ENCODE data around the gene XBP1. TPM values are rescaled to one million over a fixed set of nuclear protein-coding genes. Genes with fewer than 3 reads are reported as not detected.

Gene XBP1
- total RNA-seq, 1 experiment from 2014 or later, result 81.3 TPM

GRCh38 chr22:28801845-28802594 lies 1.7 kb upstream of the XBP1 start:
- TF ChIP-seq YY1 (IDR thresholded peaks at IDR 0.05; ENCODE audit: extremely low read depth, insufficient replicate concordance, low read depth, low read length) (no peak), EGR1 (IDR thresholded peaks at IDR 0.05; ENCODE audit: low read depth) (no peak), ZNF274 (IDR thresholded peaks at IDR 0.05; ENCODE audit: low read depth, low read length) (no peak), EZH2 (IDR thresholded peaks at IDR 0.05) (no peak), CEBPB (IDR thresholded peaks at IDR 0.05; ENCODE audit: low read depth) (no peak), POLR2AphosphoS5 (IDR thresholded peaks at IDR 0.05; ENCODE audit: low read depth, low read length) (no peak), POLR2A (IDR thresholded peaks at IDR 0.05; ENCODE audit: borderline replicate concordance, extremely low read depth, insufficient read depth, insufficient read length) (no peak), CBX3 (IDR thresholded peaks at IDR 0.05; ENCODE audit: low read depth) (no peak), ZFX (IDR thresholded peaks at IDR 0.05) (no peak), MAX (IDR thresholded peaks at IDR 0.05) (no peak), CTCF (IDR thresholded peaks at IDR 0.05 in 2 of 3, conservative IDR thresholded peaks at IDR 0.05 in 1 of 3; ENCODE audit: borderline replicate concordance in 1 of 3, insufficient read depth in 1 of 3, low read depth in 2 of 3, low read length in 2 of 3) (no peak), ATF3 (IDR thresholded peaks at IDR 0.05) (no peak), SRF (IDR thresholded peaks at IDR 0.05; ENCODE audit: low read depth) (no peak)
- Histone ChIP-seq H3K27me3 (ENCODE audit: insufficient read depth, low read length) (no peaks in the 10 kb centered on the region), H3K79me2 (ENCODE audit: insufficient read depth, low read length) (peaks cover 48% of the 10 kb centered on the region), H3K36me3 (ENCODE audit: control insufficient read depth in 1 of 2, insufficient read depth in 2 of 2, low read length in 2 of 2) (peaks cover 2 to 10% of the 10 kb centered on the region in 2 experiments), H3K4me3 (replicated peaks in 1 of 2; ENCODE audit: low read depth in 1 of 2, low read length in 2 of 2) (no peak overlapping the region), H3K27ac (ENCODE audit: low read depth, low read length) (no peak overlapping the region), H4K20me1 (ENCODE audit: insufficient read depth) (no peaks in the 10 kb centered on the region), H3K4me1 (ENCODE audit: control insufficient read depth in 1 of 2, insufficient read depth in 2 of 2, low read length in 2 of 2) (peaks cover 7 to 20% of the 10 kb centered on the region in 2 experiments), H3K9ac (ENCODE audit: low read length) (no peak overlapping the region), H2AFZ (ENCODE audit: low read depth, low read length, poor library complexity, severe bottlenecking) (no peak overlapping the region), H3K4me2 (ENCODE audit: low read length) (peak overlapping the region; percentile 83), H3K9me3 (ENCODE audit: control insufficient read depth in 1 of 2, insufficient read depth in 1 of 2, low read depth in 1 of 2, low read length in 2 of 2) (no peaks in the 10 kb centered on the region), H3K9me2 (ENCODE audit: insufficient read depth) (no peaks in the 10 kb centered on the region)
- DNase-seq (ENCODE audit: low read depth, low spot score) (no peak), ATAC-seq (no peak)
- ChIA-PET POLR2A (interaction anchor here (0.7 kb wide), 1 partner anchor 763 kb away, joined by 3 read pairs; no protein-coding TSS in a partner anchor), RAD21 (ENCODE audit: low non-redundant PET in 1 of 2, low total read pairs in 2 of 2, uncharacterized antibody in 2 of 2, unreplicated experiment in 2 of 2) (interaction anchor here in 1 of 2 experiments (0.5 kb wide), 1 partner anchor 34 kb away, joined by 5 read pairs; no protein-coding TSS in a partner anchor), CTCF (interaction anchor here (4.1 kb wide), 1 partner anchor 238 kb away, joined by 14 read pairs; no protein-coding TSS in a partner anchor)
- no TSS peak for BruUV-seq (replicated peaks)
- intact Hi-C loops (cut with micrococcal nuclease), result no loop called here
